Measurements from ENCODE around the gene MYCBP2. TPM values are rescaled to one million over a fixed set of nuclear protein-coding genes. Genes with fewer than 3 reads are reported as not detected.

The MYCBP2 gene
- polyA plus RNA-seq, 1 of the 3 experiments (the other 2 are of a cell fraction): 18.5 TPM

DNA sequence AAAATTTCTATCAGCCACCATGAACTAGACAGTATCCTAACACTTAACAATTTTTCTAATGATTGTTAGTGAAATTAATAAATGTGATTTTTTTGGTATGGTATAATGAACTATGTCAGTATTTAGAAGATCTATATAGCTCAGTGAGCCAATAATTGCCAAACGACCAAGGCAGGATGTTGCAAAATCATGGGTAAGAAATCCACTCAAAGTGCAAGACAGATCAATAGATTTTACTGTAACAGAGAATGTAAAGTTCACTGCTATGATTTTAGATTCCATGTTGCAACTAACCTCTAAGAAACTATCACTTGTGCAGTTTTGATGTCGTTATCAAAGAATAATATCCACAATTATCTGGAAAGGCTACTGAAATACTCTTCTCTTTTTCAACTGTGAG is 44.0 kb upstream of the MYCBP2 start:
- Histone ChIP-seq H3K9me2 (no peaks in the 10 kb centered on the region), H3K36me3 (replicated peaks in 1 of 2; ENCODE audit: control insufficient read depth in 1 of 2, insufficient read depth in 2 of 2, low read length in 1 of 2) (no peaks in the 10 kb centered on the region), H3K9ac (no peak overlapping the region), H4K20me1 (ENCODE audit: insufficient read depth) (no peaks in the 10 kb centered on the region), H3F3A (replicated peaks; ENCODE audit: insufficient read depth) (no peaks in the 10 kb centered on the region), H3K4me3 (ENCODE audit: low read depth in 2 of 2, low read length in 1 of 2) (no peak overlapping the region), H2AFZ (ENCODE audit: low read depth) (no peak overlapping the region), H3K27me3 (ENCODE audit: insufficient read depth) (no peaks in the 10 kb centered on the region), H3K4me1 (ENCODE audit: control insufficient read depth in 1 of 2, insufficient read depth in 2 of 2, low read depth in 1 of 2, low read length in 1 of 2) (no peaks in the 10 kb centered on the region), H3K27ac (ENCODE audit: low read depth in 2 of 2, low read length in 1 of 2) (no peak overlapping the region), H3K9me3 (no peaks in the 10 kb centered on the region), H3K4me2 (no peak overlapping the region), H3K79me2 (ENCODE audit: insufficient read depth) (no peaks in the 10 kb centered on the region)
- POLR2A ChIA-PET: no interaction called here
- WGBS (ENCODE audit: low lambda C conversion rate): 28% methylated on average over 2 of the region's 2 CpGs
- TF ChIP-seq EZH2phosphoT487 (IDR thresholded peaks at IDR 0.05; ENCODE audit: borderline replicate concordance, low read depth) (no peak), RCOR1 (IDR thresholded peaks at IDR 0.05; ENCODE audit: low read length) (no peak), SMC3 (IDR thresholded peaks at IDR 0.05; ENCODE audit: low read depth, low read length) (no peak)
- TF ChIP-seq, protein P1, sequence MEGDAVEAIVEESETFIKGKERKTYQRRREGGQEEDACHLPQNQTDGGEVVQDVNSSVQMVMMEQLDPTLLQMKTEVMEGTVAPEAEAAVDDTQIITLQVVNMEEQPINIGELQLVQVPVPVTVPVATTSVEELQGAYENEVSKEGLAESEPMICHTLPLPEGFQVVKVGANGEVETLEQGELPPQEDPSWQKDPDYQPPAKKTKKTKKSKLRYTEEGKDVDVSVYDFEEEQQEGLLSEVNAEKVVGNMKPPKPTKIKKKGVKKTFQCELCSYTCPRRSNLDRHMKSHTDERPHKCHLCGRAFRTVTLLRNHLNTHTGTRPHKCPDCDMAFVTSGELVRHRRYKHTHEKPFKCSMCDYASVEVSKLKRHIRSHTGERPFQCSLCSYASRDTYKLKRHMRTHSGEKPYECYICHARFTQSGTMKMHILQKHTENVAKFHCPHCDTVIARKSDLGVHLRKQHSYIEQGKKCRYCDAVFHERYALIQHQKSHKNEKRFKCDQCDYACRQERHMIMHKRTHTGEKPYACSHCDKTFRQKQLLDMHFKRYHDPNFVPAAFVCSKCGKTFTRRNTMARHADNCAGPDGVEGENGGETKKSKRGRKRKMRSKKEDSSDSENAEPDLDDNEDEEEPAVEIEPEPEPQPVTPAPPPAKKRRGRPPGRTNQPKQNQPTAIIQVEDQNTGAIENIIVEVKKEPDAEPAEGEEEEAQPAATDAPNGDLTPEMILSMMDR (IDR thresholded peaks at IDR 0.05): no peak
- DNase-seq: no peak
- CTCF ChIA-PET: no interaction called here

- H3K36me3 ChIP-seq (replicated peaks in 1 of 2; ENCODE audit: control insufficient read depth in 1 of 2, insufficient read depth in 2 of 2, low read length in 1 of 2): no peaks in the 10 kb centered on the region
- no peak for DNase-seq
- H2AFZ ChIP-seq (ENCODE audit: low read depth): no peak overlapping the region
- no peaks in the 10 kb centered on the region for H3K27me3 ChIP-seq (ENCODE audit: insufficient read depth)
- ChIA-PET CTCF (interaction anchor here (1.3 kb wide), 1 partner anchor 26 kb away, joined by 3 read pairs; no protein-coding TSS in a partner anchor), POLR2A (no interaction called here)
- no peaks in the 10 kb centered on the region for H3K79me2 ChIP-seq (ENCODE audit: insufficient read depth)
- no peak overlapping the region for H3K9ac ChIP-seq
- H3K27ac ChIP-seq (ENCODE audit: low read depth in 2 of 2, low read length in 1 of 2): no peak overlapping the region
- H3K9me3 ChIP-seq: no peaks in the 10 kb centered on the region
- no peaks in the 10 kb centered on the region for H4K20me1 ChIP-seq (ENCODE audit: insufficient read depth)
- no peaks in the 10 kb centered on the region for H3F3A ChIP-seq (replicated peaks; ENCODE audit: insufficient read depth)
- no peaks in the 10 kb centered on the region for H3K9me2 ChIP-seq
- WGBS (ENCODE audit: low lambda C conversion rate): 31% methylated on average over 1 of the region's 1 CpG
- H3K4me1 ChIP-seq (ENCODE audit: control insufficient read depth in 1 of 2, insufficient read depth in 2 of 2, low read depth in 1 of 2, low read length in 1 of 2): no peaks in the 10 kb centered on the region
- no peak overlapping the region for H3K4me3 ChIP-seq (ENCODE audit: low read depth in 2 of 2, low read length in 1 of 2)
- no peak overlapping the region for H3K4me2 ChIP-seq
- TF ChIP-seq YY1 (IDR thresholded peaks at IDR 0.05; ENCODE audit: low read depth): no peak
- TF ChIP-seq, protein P2, sequence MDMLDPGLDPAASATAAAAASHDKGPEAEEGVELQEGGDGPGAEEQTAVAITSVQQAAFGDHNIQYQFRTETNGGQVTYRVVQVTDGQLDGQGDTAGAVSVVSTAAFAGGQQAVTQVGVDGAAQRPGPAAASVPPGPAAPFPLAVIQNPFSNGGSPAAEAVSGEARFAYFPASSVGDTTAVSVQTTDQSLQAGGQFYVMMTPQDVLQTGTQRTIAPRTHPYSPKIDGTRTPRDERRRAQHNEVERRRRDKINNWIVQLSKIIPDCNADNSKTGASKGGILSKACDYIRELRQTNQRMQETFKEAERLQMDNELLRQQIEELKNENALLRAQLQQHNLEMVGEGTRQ (IDR thresholded peaks at IDR 0.05; ENCODE audit: borderline replicate concordance, low read depth, low read length): no peak
- TF ChIP-seq EZH2phosphoT487 (IDR thresholded peaks at IDR 0.05; ENCODE audit: borderline replicate concordance, low read depth): no peak
- no peak for TF ChIP-seq RXRA (IDR thresholded peaks at IDR 0.05; ENCODE audit: borderline replicate concordance, low read depth)
- no peak for TF ChIP-seq MXI1 (IDR thresholded peaks at IDR 0.05; ENCODE audit: low read depth, low read length)
- TF ChIP-seq, protein P1 (IDR thresholded peaks at IDR 0.05): no peak
- TF ChIP-seq TEAD4 (IDR thresholded peaks at IDR 0.05; ENCODE audit: borderline replicate concordance, insufficient read depth): no peak
- TF ChIP-seq MEF2A (IDR thresholded peaks at IDR 0.05; ENCODE audit: borderline replicate concordance, low read depth): no peak
- TF ChIP-seq, protein P3, sequence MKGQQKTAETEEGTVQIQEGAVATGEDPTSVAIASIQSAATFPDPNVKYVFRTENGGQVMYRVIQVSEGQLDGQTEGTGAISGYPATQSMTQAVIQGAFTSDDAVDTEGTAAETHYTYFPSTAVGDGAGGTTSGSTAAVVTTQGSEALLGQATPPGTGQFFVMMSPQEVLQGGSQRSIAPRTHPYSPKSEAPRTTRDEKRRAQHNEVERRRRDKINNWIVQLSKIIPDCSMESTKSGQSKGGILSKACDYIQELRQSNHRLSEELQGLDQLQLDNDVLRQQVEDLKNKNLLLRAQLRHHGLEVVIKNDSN (IDR thresholded peaks at IDR 0.05; ENCODE audit: borderline replicate concordance, low read depth): no peak
- no peak for TF ChIP-seq GABPA (IDR thresholded peaks at IDR 0.05; ENCODE audit: low read depth)
- no peak for TF ChIP-seq NRF1 (IDR thresholded peaks at IDR 0.05; ENCODE audit: low read depth, low read length)
- TF ChIP-seq POLR2AphosphoS5 (IDR thresholded peaks at IDR 0.05; ENCODE audit: low read depth, low read length): no peak
- TF ChIP-seq, protein P4, sequence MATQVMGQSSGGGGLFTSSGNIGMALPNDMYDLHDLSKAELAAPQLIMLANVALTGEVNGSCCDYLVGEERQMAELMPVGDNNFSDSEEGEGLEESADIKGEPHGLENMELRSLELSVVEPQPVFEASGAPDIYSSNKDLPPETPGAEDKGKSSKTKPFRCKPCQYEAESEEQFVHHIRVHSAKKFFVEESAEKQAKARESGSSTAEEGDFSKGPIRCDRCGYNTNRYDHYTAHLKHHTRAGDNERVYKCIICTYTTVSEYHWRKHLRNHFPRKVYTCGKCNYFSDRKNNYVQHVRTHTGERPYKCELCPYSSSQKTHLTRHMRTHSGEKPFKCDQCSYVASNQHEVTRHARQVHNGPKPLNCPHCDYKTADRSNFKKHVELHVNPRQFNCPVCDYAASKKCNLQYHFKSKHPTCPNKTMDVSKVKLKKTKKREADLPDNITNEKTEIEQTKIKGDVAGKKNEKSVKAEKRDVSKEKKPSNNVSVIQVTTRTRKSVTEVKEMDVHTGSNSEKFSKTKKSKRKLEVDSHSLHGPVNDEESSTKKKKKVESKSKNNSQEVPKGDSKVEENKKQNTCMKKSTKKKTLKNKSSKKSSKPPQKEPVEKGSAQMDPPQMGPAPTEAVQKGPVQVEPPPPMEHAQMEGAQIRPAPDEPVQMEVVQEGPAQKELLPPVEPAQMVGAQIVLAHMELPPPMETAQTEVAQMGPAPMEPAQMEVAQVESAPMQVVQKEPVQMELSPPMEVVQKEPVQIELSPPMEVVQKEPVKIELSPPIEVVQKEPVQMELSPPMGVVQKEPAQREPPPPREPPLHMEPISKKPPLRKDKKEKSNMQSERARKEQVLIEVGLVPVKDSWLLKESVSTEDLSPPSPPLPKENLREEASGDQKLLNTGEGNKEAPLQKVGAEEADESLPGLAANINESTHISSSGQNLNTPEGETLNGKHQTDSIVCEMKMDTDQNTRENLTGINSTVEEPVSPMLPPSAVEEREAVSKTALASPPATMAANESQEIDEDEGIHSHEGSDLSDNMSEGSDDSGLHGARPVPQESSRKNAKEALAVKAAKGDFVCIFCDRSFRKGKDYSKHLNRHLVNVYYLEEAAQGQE (IDR thresholded peaks at IDR 0.05; ENCODE audit: low read depth, low read length): no peak
- TF ChIP-seq RFX5 (IDR thresholded peaks at IDR 0.05; ENCODE audit: low read length): no peak
- no peak for TF ChIP-seq SIN3A (IDR thresholded peaks at IDR 0.05; ENCODE audit: borderline replicate concordance, low read depth, low read length)
- no peak for TF ChIP-seq FOSL2 (IDR thresholded peaks at IDR 0.05; ENCODE audit: borderline replicate concordance, low read depth)
- no peak for TF ChIP-seq GATA2 (CRISPR knock-in tag; IDR thresholded peaks at IDR 0.05)
These were observed 35.3 kb upstream of the MYCBP2 start for GRCh38 chr13:77362166-77362565.
